Immature natural killer cell (primary cell): Measurements from ENCODE around the gene LRRC1. TPM values are rescaled to one million over a fixed set of nuclear protein-coding genes. Genes with fewer than 3 reads are reported as not detected.

Experiments used
- DNase-seq, 3 donors: peaks; one replicate each; pipeline ENCODE4 v3.0.0; 2022; ENCODE audit warnings: mixed read lengths in 1 of 3
- H3K27ac Mint-ChIP-seq, 6 donors: one replicate each; pipeline ENCODE4 v1.8.0; 2020; ENCODE audit warnings: mixed read lengths in 6 of 6, mild to moderate bottlenecking in 5 of 6, inconsistent platforms in 4 of 6, moderate library complexity in 3 of 6
- H3K27me3 Mint-ChIP-seq, 3 donors: one replicate each; pipeline ENCODE4 v1.8.0; 2020 to 2021; ENCODE audit warnings: low read depth in 3 of 3, mild to moderate bottlenecking in 3 of 3, mixed read lengths in 3 of 3, moderate library complexity in 3 of 3, inconsistent platforms in 1 of 3
- H3K36me3 Mint-ChIP-seq, 3 donors: one replicate each; pipeline ENCODE4 v1.8.0; 2020; ENCODE audit warnings: mixed read lengths in 3 of 3, inconsistent platforms in 2 of 3, mild to moderate bottlenecking in 2 of 3
- H3K4me1 Mint-ChIP-seq, 2 donors: one replicate each; pipeline ENCODE4 v1.8.0; 2020; ENCODE audit warnings: inconsistent platforms in 2 of 2, mild to moderate bottlenecking in 2 of 2, mixed read lengths in 2 of 2, moderate library complexity in 1 of 2
- H3K4me3 Mint-ChIP-seq, 5 donors: one replicate each; pipeline ENCODE4 v1.8.0; 2020; ENCODE audit warnings: mild to moderate bottlenecking in 5 of 5, mixed read lengths in 5 of 5, inconsistent platforms in 3 of 5, moderate library complexity in 3 of 5
- H3K9me3 Mint-ChIP-seq, 6 donors: one replicate each; pipeline ENCODE4 v1.8.0; 2020; ENCODE audit warnings: mild to moderate bottlenecking in 6 of 6, mixed read lengths in 6 of 6, inconsistent platforms in 4 of 6, moderate library complexity in 3 of 6
- polyA plus RNA-seq, 3 donors: library from polyadenylated mRNA; unstranded; fragments of 300-500 nt; fragmentation: Illumina TruSeq; gene quantifications; one replicate each; pipeline ENCODE4 v1.2.3, GENCODE V29; 2021

The LRRC1 gene
- polyA plus RNA-seq, 3 donors from 2014 or later: 1.6 to 2.8 (median 2.7) TPM

DNA sequence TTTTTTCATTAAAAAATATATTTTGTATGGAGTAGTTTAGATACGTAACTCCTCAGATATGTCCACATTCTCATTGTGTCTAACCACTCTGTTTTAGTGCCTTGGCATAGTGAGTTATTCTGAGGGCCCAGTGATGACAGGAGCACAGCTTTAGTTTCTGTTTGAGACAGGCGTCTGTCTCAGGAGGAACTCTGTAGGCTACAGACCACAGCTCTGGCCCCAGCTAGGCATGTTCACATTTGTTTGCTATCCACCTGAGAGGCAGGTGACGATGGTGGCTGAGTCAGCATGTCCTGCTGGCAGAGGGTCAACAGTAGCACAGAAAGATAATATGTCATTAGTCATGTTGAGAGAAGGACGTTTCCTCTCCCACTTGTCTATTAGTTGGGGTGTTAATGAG lies 16.3 kb downstream of the LRRC1 start:
- Mint-ChIP-seq H3K36me3 (no peaks in the 10 kb centered on the region), H3K9me3 (peaks cover 0 to 3% (median 0%) of the 10 kb centered on the region in 6 donors), H3K27ac (no peak overlapping the region), H3K27me3 (peaks cover 1 to 3% (median 2%) of the 10 kb centered on the region in 3 donors), H3K4me1 (peaks cover 0 to 1% of the 10 kb centered on the region in 2 donors), H3K4me3 (no peak overlapping the region)
- no peak for DNase-seq

DNA sequence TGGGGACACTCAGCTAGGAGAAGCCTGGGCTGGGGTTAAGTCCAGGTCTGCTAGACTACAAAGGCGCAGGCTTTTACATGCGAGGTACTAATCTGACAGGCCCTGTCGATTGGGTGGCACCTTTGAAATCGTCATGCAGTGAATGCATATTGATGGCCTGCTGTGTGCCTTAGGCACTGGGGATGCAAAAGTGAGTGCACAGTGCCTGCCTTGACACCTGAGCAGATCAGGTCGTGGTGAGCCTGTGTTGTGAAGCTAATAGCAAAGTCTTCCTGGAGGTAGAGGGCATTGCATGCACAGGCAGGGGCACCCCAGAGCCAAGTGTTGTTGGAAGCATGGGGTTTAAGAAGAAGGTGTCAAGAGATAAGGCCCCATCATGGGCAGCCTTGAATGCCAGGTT lies 16.9 kb downstream of the LRRC1 start:
- DNase-seq: no peak
- Mint-ChIP-seq H3K36me3 (no peaks in the 10 kb centered on the region), H3K9me3 (peaks cover 0 to 3% (median 0%) of the 10 kb centered on the region in 6 donors), H3K27me3 (peaks cover under 1 to 2% (median 1%) of the 10 kb centered on the region in 3 donors), H3K27ac (no peak overlapping the region), H3K4me3 (no peak overlapping the region), H3K4me1 (peaks cover 0 to 1% of the 10 kb centered on the region in 2 donors)

DNA sequence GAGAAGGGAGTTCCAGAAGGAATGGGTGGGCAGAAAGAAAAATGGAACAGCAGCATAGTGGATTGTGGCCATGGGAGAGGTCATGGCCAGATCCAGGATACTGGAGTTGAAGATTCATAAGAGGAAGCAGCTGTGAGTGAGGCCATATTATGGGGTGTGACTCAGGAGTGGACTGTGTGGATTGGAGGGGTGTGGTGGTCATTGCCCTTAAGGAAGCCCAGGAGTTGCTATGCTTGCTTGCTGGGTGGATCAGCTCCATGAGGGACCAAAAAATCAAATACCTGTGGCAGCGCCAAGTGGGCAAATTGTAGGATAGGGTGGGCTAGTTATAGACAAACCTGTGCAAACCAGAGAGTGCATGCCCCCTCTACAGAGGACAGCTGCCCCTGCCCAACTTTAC lies 18.3 kb downstream of the LRRC1 start:
- Mint-ChIP-seq H3K27me3 (peaks cover 0 to 3% (median 2%) of the 10 kb centered on the region in 3 donors), H3K36me3 (no peaks in the 10 kb centered on the region), H3K4me1 (peaks cover 0 to 1% of the 10 kb centered on the region in 2 donors), H3K4me3 (no peak overlapping the region), H3K27ac (peak overlapping the region in 2 of 6 donors; percentile 23 to 42), H3K9me3 (peaks cover 0 to 3% (median 0%) of the 10 kb centered on the region in 6 donors)
- DNase-seq: no peak

DNA sequence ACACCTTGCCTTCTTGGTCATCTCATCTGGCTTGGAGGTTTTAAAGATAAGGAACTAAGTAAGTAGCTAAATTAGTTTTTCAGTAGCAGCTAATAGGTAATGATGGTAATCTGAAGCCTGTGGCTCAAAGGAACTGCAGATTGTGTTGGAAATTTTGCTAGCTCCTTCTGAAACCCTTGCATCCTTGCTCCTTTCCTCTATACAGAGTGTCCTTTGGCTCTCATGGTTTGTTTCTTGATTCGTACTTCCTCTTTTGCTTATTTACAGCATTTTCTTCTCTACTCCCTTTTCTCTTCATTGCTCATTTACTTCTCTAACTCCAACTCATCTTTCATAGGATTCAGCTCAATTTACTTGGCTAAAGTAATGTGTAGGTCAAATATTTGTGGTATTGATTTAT lies 19.0 kb downstream of the LRRC1 start:
- Mint-ChIP-seq H3K4me3 (no peak overlapping the region), H3K36me3 (no peaks in the 10 kb centered on the region), H3K27me3 (peaks cover 0 to 3% (median 2%) of the 10 kb centered on the region in 3 donors), H3K27ac (no peak overlapping the region), H3K9me3 (peaks cover 0 to 3% (median 0%) of the 10 kb centered on the region in 6 donors), H3K4me1 (peaks cover 0 to 1% of the 10 kb centered on the region in 2 donors)
- no peak for DNase-seq

DNA sequence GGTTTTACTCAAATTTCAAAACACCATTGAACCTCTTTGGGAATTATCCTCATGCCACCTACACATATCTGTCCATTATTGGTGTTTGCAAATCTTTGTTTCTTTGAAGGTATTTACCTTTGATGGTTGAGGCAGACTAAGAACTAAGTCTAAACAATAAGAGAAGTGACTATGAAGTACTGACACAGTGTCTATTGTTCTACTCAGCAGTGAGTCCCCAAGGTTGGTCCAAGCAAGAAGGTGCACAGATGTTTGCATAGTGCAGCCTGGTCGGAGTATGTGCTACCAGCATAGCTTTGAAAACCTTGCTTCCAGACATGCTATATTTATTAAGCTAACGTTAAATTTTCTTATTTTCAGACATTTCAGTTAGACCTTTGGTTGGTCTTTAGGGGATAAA lies 19.5 kb downstream of the LRRC1 start:
- Mint-ChIP-seq H3K9me3 (peaks cover 0 to 3% (median 0%) of the 10 kb centered on the region in 6 donors), H3K27me3 (peaks cover 0 to 3% (median 3%) of the 10 kb centered on the region in 3 donors), H3K4me1 (peaks cover 0 to 1% of the 10 kb centered on the region in 2 donors), H3K27ac (no peak overlapping the region), H3K36me3 (no peaks in the 10 kb centered on the region), H3K4me3 (no peak overlapping the region)
- DNase-seq: no peak

DNA sequence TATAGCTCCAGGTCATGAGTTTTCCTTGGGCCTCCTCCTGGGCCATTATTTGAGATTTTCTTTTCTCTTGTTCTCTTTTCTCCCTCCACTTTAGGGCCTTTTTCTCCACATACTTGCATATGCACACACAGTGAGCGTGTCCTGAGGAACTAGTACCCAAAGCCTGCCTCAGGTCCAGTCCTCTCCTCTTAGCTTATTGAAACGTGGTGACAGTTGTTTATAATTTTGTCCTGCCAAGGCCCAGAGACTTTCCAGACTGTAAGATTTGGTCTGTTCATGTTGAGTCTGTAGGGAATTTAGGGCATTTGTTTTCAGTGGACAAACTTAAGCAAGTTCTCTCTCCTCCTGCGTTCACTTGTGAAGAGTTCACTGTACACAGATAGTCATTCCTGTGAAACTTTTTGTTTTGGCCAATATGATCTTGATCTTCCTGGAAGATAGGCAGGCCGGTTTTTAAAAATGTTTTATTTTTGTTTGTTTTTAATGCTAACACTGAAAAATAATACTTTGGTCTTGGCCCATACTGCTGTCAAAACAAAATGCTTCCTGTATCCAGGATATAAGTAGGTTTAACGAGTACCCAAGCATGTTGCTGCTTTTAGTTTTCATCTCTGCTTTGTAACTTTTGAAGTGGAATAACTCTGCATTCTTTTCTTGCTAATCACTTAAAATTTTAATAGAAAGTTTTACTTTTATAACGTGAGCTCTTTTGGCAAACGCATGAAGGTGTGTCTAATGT lies 20.7 kb downstream of the LRRC1 start:
- Mint-ChIP-seq H3K4me1 (peaks cover 0 to 1% of the 10 kb centered on the region in 2 donors), H3K9me3 (peaks cover 0 to 3% (median 0%) of the 10 kb centered on the region in 6 donors), H3K36me3 (no peaks in the 10 kb centered on the region), H3K4me3 (no peak overlapping the region), H3K27me3 (peaks cover 0 to 3% (median 3%) of the 10 kb centered on the region in 3 donors), H3K27ac (no peak overlapping the region)
- DNase-seq: no peak

DNA sequence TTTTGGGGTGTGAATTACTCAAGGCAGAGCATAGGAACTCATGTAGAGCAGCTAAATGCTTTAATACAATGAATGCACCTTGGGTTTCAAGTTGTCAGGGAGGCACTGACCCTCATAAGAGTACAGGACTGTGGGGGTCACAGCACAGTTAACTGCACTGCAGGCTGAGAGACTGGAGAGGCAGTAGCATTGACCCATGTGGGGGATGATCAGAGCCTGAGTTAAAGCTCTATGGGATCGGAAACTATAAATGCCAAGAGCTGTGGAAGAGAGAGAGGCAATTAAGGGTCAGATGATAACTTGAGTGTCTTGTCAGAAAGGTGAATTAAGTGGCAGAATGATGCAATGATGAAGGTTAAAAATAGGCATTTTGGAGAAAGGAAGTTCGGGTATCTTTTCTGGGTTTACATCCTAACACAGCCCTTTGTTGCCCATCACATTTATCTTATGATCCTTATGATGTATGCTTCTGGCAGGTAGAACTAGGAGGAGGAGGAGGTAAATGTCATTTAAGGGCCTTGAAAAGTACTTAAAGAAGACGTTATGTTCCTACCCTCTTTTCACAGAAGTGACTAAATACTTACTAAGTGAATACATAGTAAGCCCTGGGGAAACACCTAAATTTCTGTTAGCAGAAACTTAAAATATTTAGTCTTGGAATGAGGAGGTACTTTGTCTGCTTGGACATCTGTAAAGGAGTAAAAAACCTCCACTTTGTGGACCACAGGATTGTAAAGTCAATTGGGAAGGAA lies 24.2 kb downstream of the LRRC1 start:
- no peaks in the 10 kb centered on the region for H3K9me3 Mint-ChIP-seq
- H3K36me3 Mint-ChIP-seq: no peaks in the 10 kb centered on the region
- H3K27me3 Mint-ChIP-seq: peaks cover 0 to 2% (median 1%) of the 10 kb centered on the region in 3 donors
- H3K4me1 Mint-ChIP-seq: no peaks in the 10 kb centered on the region
- H3K27ac Mint-ChIP-seq: no peak overlapping the region
- no peak overlapping the region for H3K4me3 Mint-ChIP-seq
- no peak for DNase-seq

DNA sequence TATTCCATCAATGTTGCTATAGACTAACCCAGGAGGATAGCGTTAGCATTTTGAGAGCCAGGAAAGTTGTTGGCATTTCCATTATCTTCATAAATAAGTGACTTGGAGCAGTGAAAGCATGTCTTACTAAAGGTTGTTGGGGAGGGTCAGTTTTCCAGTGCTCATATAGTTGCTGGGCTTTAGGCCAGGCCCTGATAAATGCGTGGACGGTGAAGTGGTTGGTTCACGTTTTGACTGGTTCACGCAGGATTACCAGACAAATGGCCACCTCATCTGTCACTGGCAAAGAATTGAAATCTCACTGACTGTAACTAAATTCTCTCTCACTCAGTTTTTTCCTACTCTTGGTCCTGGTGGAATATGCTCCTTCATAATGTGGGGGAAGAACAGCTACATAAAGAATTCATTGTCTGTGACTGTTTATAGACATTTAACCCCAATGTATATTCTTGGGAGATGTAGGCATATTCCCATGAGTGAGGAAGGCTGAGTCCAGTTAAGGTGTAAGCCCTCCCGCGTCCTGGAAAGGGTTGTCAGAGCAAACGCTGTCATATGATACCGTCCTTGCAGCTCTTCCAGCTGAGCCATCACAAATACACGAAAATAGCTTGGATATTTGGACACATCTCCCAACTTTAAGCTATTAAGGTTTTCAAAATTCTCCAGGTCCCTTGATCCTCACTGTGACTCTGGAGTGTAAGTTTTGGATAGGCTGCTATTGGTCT lies 27.8 kb downstream of the LRRC1 start:
- peaks cover 0 to 3% (median 2%) of the 10 kb centered on the region in 3 donors for H3K27me3 Mint-ChIP-seq
- H3K27ac Mint-ChIP-seq: no peak overlapping the region
- H3K9me3 Mint-ChIP-seq: peaks cover 0 to 2% (median 0%) of the 10 kb centered on the region in 6 donors

DNA sequence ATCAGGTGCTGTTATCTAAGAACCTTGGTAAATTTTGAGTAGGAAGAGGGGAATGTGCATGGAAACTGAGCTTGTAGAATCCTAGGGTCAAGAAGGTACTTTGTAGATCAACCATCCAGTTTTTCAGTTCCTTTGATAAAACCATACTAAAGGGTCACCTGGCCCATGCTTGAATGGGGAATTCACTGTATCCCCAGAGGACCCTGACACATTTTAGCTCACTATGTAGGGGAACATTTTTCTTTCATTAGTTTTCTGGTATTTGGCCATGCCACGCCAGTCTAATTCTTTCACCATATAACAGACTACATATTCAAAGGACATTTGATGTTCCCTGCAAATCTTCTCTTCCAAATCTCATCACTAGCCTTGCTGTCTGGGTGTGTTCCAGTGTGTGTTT lies 29.9 kb downstream of the LRRC1 start:
- peaks cover 0 to 2% (median 0%) of the 10 kb centered on the region in 6 donors for H3K9me3 Mint-ChIP-seq
- peaks cover 0 to 2% (median 2%) of the 10 kb centered on the region in 3 donors for H3K27me3 Mint-ChIP-seq
- no peak for DNase-seq
- peaks cover 6 to 15% of the 10 kb centered on the region in 2 donors for H3K4me1 Mint-ChIP-seq
- H3K4me3 Mint-ChIP-seq: no peak overlapping the region
- no peak overlapping the region for H3K27ac Mint-ChIP-seq
- no peaks in the 10 kb centered on the region for H3K36me3 Mint-ChIP-seq

More for the DNA sequence above, 27.8 kb downstream of the LRRC1 start:
- no peak for DNase-seq
- no peaks in the 10 kb centered on the region for H3K36me3 Mint-ChIP-seq
- H3K4me1 Mint-ChIP-seq: peaks cover 5 to 15% of the 10 kb centered on the region in 2 donors
- no peak overlapping the region for H3K4me3 Mint-ChIP-seq

DNA sequence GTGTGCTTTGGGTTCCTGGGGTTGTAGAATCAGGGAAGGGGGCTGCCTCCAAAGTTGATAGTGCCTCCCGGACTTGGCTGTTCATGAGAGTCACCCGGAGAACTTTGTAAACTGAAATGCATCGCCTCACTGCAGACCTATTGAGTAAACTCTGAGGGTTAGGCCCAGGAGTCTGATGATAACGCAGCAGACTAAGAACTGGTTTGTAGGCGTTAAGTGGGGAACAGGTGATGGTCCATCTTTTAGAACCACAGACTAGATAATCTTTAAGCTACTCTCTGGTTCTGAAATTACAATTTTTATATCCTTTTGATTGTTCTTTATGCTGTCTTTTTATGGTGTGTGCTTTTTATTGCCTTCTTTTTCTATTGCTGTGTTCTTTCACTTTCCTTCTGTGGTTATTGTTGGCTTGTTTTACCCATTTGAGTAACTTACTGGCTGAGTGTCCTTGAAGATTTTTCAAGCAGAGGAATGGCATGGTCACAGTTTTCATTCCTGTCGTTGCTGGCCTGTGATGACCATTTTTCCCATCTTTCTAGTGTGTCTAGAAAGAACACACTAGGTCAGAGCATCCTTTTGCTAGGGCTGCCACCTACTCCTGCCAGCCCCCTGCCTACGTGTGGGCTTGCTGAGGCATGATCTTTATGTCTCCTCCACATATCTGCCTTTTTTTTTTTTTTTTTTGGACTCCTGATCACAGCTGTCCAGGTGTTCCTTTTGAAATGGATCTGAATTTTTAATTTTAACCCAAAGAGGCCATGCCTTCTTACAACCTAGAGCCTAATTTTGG lies 30.9 kb downstream of the LRRC1 start:
- no peak overlapping the region for H3K27ac Mint-ChIP-seq
- H3K9me3 Mint-ChIP-seq: peaks cover 0 to 2% (median 0%) of the 10 kb centered on the region in 6 donors
- peaks cover 0 to 2% (median 2%) of the 10 kb centered on the region in 3 donors for H3K27me3 Mint-ChIP-seq
- peaks cover 6 to 15% of the 10 kb centered on the region in 2 donors for H3K4me1 Mint-ChIP-seq
- DNase-seq: no peak
- no peak overlapping the region for H3K4me3 Mint-ChIP-seq
- H3K36me3 Mint-ChIP-seq: no peaks in the 10 kb centered on the region

DNA sequence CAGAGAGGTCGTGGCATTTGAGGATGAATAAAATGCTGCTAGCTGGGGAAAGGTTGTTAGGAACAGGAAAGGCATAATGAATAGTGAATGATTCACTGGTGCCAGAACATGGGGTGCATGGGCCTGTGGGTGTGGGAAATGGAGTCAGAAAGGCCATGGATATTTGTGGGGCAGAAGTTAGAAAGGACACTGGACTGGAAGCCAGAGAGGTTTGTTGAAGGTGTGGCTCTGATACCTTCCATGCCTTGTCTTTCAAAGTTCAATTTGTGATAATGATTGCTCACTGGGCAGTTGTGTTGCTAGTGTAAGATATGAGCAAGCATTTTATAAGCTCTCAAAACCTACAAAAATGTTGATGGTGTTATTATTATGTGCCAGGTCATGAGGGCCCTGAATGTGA lies 32.7 kb downstream of the LRRC1 start:
- H3K27ac Mint-ChIP-seq: no peak overlapping the region
- no peak for DNase-seq
- H3K4me3 Mint-ChIP-seq: no peak overlapping the region
- H3K27me3 Mint-ChIP-seq: peaks cover 0 to 2% (median 2%) of the 10 kb centered on the region in 3 donors
- no peaks in the 10 kb centered on the region for H3K36me3 Mint-ChIP-seq
- peaks cover 6 to 15% of the 10 kb centered on the region in 2 donors for H3K4me1 Mint-ChIP-seq
- peaks cover 0 to 2% (median 0%) of the 10 kb centered on the region in 6 donors for H3K9me3 Mint-ChIP-seq

DNA sequence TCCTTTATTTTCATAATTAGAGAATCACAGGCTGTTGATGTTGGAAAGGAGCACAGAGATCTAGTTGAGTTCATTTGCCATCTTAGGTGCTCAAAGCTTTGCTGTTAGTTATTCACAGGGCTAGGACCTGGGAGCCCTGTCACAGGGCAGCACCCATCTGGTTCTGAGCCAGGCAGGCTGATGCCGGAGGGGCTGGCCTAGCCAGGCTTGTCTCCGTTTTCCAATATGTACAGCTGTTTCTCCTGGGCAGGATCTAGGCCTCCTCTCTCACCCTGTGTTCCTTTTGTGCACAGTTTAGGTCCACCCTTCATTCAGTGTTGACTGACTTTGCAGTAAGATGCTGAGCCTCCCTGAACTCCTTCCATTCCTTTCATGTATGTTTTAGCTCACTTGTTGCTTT lies 33.4 kb downstream of the LRRC1 start:
- Mint-ChIP-seq H3K4me1 (peaks cover 6 to 15% of the 10 kb centered on the region in 2 donors), H3K4me3 (no peak overlapping the region), H3K27me3 (peaks cover 0 to 2% (median 2%) of the 10 kb centered on the region in 3 donors), H3K9me3 (peaks cover 0 to 2% (median 0%) of the 10 kb centered on the region in 6 donors), H3K36me3 (no peaks in the 10 kb centered on the region), H3K27ac (no peak overlapping the region)
- no peak for DNase-seq
